Measurements from ENCODE around the gene CTIF. TPM values are rescaled to one million over a fixed set of nuclear protein-coding genes. Genes with fewer than 3 reads are reported as not detected.
A peak's percentile ranks its signal among the peaks of the same experiment; 100 is the strongest.

Gene CTIF
- total and polyA plus RNA-seq, 4 donors, result 10.6 to 26.7 (median 12.3) TPM

- 88% methylated on average over 1 of the region's 1 CpG for WGBS
- Histone ChIP-seq H3K9ac (ENCODE audit: low read depth in 1 of 2, low read length in 2 of 2) (peak overlapping the region in 1 of 2 donors; percentile 42), H3K27me3 (ENCODE audit: control insufficient read depth in 4 of 4, insufficient read depth in 4 of 4, low read length in 3 of 4) (no peaks in the 10 kb centered on the region), H3K27ac (ENCODE audit: low read depth in 1 of 2, low read length in 2 of 2) (peak overlapping the region; percentile 75 to 80), H3K36me3 (ENCODE audit: control insufficient read depth in 4 of 4, insufficient read depth in 3 of 4, low read depth in 1 of 4, low read length in 3 of 4) (peaks cover 0 to 3% (median 0%) of the 10 kb centered on the region in 4 donors), H3K9me3 (ENCODE audit: control insufficient read depth in 4 of 4, low read length in 3 of 4) (no peaks in the 10 kb centered on the region), H3K4me1 (ENCODE audit: control insufficient read depth in 4 of 4, insufficient read depth in 4 of 4, low read length in 3 of 4) (peaks cover 0 to 5% (median 0%) of the 10 kb centered on the region in 4 donors), H3K4me3 (ENCODE audit: low read depth in 1 of 3, low read length in 3 of 3) (no peak overlapping the region)
- DNase-seq (ENCODE audit: low spot score), result no peak
- TF ChIP-seq HNF4G (IDR thresholded peaks at IDR 0.05), result no peak
- no peak for TF ChIP-seq TAF1 (conservative IDR thresholded peaks at IDR 0.05)
- TF ChIP-seq EGR1 (IDR thresholded peaks at IDR 0.05; ENCODE audit: low read depth in 2 of 2), result no peak
- TF ChIP-seq FOXA1 (IDR thresholded peaks at IDR 0.05), result no peak
Observed at GRCh38 chr18:48790869-48791635, 252.2 kb downstream of the CTIF start.

- TF ChIP-seq FOXA1 (IDR thresholded peaks at IDR 0.05), result no peak
- no peak for TF ChIP-seq GABPA (IDR thresholded peaks at IDR 0.05 in 1 of 2, conservative IDR thresholded peaks at IDR 0.05 in 1 of 2)
- no peak for TF ChIP-seq RAD21 (IDR thresholded peaks at IDR 0.05)
- TF ChIP-seq FOXA2 (IDR thresholded peaks at IDR 0.05), result no peak
- TF ChIP-seq MAX (IDR thresholded peaks at IDR 0.05), result no peak
- TF ChIP-seq SP1 (IDR thresholded peaks at IDR 0.05), result no peak
- TF ChIP-seq HNF4G (IDR thresholded peaks at IDR 0.05), result no peak
- no peak for TF ChIP-seq EGR1 (IDR thresholded peaks at IDR 0.05; ENCODE audit: low read depth in 2 of 2)
- no peak for TF ChIP-seq NR2F2 (IDR thresholded peaks at IDR 0.05)
- no peak for TF ChIP-seq ATF3 (IDR thresholded peaks at IDR 0.05)
- TF ChIP-seq REST (IDR thresholded peaks at IDR 0.05), result no peak
- no peak for TF ChIP-seq ZBTB33 (IDR thresholded peaks at IDR 0.05)
- TF ChIP-seq HNF4A (conservative IDR thresholded peaks at IDR 0.05), result no peak
- no peak for TF ChIP-seq YY1 (IDR thresholded peaks at IDR 0.05)
- TF ChIP-seq JUND (IDR thresholded peaks at IDR 0.05), result no peak
- TF ChIP-seq RXRA (IDR thresholded peaks at IDR 0.05), result no peak
- TF ChIP-seq CTCF (IDR thresholded peaks at IDR 0.05; ENCODE audit: low read depth, low read length, missing input control), result no peak
- Histone ChIP-seq H3K27me3 (ENCODE audit: control insufficient read depth in 4 of 4, insufficient read depth in 4 of 4, low read length in 3 of 4) (no peaks in the 10 kb centered on the region), H3K27ac (ENCODE audit: low read depth in 1 of 2, low read length in 2 of 2) (no peak overlapping the region), H3K4me3 (ENCODE audit: low read depth in 1 of 3, low read length in 3 of 3) (no peak overlapping the region), H3K4me1 (ENCODE audit: control insufficient read depth in 4 of 4, insufficient read depth in 4 of 4, low read length in 3 of 4) (peaks cover 0 to 5% (median 0%) of the 10 kb centered on the region in 4 donors), H3K9ac (ENCODE audit: low read depth in 1 of 2, low read length in 2 of 2) (no peak overlapping the region), H3K9me3 (ENCODE audit: control insufficient read depth in 4 of 4, low read length in 3 of 4) (no peaks in the 10 kb centered on the region), H3K36me3 (ENCODE audit: control insufficient read depth in 4 of 4, insufficient read depth in 3 of 4, low read depth in 1 of 4, low read length in 3 of 4) (peaks cover 0 to 5% (median 2%) of the 10 kb centered on the region in 4 donors)
- DNase-seq (ENCODE audit: low spot score), result no peak
- WGBS, result 94% methylated on average over 4 of the region's 4 CpGs
Observed at GRCh38 chr18:48791636-48792105, 252.8 kb downstream of the CTIF start.

Data from liver (tissue), 9 donors.